Vagina (tissue), 2 donors: ENCODE measurements around the gene CITED4.

Experiments
- CTCF ChIP-seq, 3 experiments: fragments of 450-650 bp in 2 of 3; fragments of 200-600 bp in 1 of 3; sonication (generic) in 1 of 3; IDR thresholded peaks; one replicate each; pipeline ENCODE4 v1.5.1; 2017 to 2019; ENCODE audit warnings: antibody characterized with exemption in 3 of 3, mild to moderate bottlenecking in 2 of 3, moderate library complexity in 2 of 3
- POLR2AphosphoS5 ChIP-seq, 2 donors: sonication (generic); formaldehyde crosslinking; IDR thresholded peaks; one replicate each; pipeline ENCODE4 v1.9.0; 2017; ENCODE audit warnings: antibody characterized with exemption in 2 of 2, mild to moderate bottlenecking in 2 of 2, low read depth in 1 of 2; ENCODE audit not compliant: insufficient read depth in 1 of 2

DNA sequence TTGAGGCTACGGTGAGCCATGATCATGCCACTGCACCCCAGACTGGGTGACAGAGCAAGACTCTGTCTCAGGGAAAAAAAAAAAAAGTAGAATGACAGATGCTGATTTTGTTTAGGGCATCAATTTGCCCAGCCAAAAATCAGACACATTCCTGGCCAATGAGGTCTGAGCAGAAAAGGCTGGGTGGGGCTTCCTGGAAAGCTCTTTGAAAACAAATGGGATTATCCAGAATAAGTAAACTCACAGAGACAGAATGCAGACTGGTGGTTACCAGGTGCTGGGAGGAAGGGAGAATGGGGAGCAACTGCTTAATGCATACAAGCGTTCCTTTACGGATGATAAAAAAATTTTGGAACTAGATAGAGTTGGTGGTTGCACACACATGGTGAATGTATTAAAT, 10.1 kb upstream of the CITED4 start:
- TF ChIP-seq CTCF (IDR thresholded peaks at IDR 0.05): no peak
- TF ChIP-seq POLR2AphosphoS5 (IDR thresholded peaks at IDR 0.05; ENCODE audit: insufficient read depth in 1 of 2, low read depth in 1 of 2): no peak
